ENCODE results near the gene NAV2.

GRCh38 chr11:19718951-19719350 is 6.3 kb downstream of the NAV2 start:
- no peak for TF ChIP-seq EZH2 (IDR thresholded peaks at IDR 0.05; ENCODE audit: borderline replicate concordance, low read length)
- TF ChIP-seq, protein P1, sequence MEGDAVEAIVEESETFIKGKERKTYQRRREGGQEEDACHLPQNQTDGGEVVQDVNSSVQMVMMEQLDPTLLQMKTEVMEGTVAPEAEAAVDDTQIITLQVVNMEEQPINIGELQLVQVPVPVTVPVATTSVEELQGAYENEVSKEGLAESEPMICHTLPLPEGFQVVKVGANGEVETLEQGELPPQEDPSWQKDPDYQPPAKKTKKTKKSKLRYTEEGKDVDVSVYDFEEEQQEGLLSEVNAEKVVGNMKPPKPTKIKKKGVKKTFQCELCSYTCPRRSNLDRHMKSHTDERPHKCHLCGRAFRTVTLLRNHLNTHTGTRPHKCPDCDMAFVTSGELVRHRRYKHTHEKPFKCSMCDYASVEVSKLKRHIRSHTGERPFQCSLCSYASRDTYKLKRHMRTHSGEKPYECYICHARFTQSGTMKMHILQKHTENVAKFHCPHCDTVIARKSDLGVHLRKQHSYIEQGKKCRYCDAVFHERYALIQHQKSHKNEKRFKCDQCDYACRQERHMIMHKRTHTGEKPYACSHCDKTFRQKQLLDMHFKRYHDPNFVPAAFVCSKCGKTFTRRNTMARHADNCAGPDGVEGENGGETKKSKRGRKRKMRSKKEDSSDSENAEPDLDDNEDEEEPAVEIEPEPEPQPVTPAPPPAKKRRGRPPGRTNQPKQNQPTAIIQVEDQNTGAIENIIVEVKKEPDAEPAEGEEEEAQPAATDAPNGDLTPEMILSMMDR (conservative IDR thresholded peaks at IDR 0.05 in 1 of 2, IDR thresholded peaks at IDR 0.05 in 1 of 2; ENCODE audit: extremely low read depth in 1 of 2, insufficient read depth in 1 of 2, low read depth in 1 of 2, low read length in 2 of 2): no peak
